Common myeloid progenitor, CD34-positive (primary cell): ENCODE results near the gene MSH4.

Experiments
- CTCF ChIA-PET: fragments of 350-600 bp; sonication (Branson Sonifier 250); formaldehyde crosslinking; loops from one replicate; lab custom pipeline; 2021; ENCODE audit warnings: antibody characterized with exemption; lab: Charles Lee
- POLR2A ChIA-PET: fragments of 350-600 bp; sonication (Branson Sonifier 250); formaldehyde crosslinking; loops from one replicate; lab custom pipeline; 2021; ENCODE audit warnings: antibody characterized with exemption; lab: Charles Lee
- DNase-seq, 3 donors: peaks; one replicate each; pipeline versions ENCODE4 v3.0.0 to v3.0.0-alpha.2; 2013
- H3K27ac ChIP-seq, 2 experiments: 1 replicate in 1 of 2; 2 replicates in 1 of 2; pipeline ENCODE4 v1.7.0; 2013; ENCODE audit warnings: inconsistent platforms in 2 of 2, low read length in 2 of 2, mild to moderate bottlenecking in 2 of 2, low read depth in 1 of 2, moderate library complexity in 1 of 2; ENCODE audit not compliant: severe bottlenecking in 2 of 2, insufficient read depth in 1 of 2, poor library complexity in 1 of 2
- H3K27me3 ChIP-seq, 5 experiments: replicated peaks in 2 of 5; 1 replicate in 3 of 5; 2 replicates in 2 of 5; pipeline versions ENCODE4 v1.6.1 to v1.7.0; 2013; ENCODE audit warnings: low read length in 4 of 5, mild to moderate bottlenecking in 2 of 5, moderate library complexity in 2 of 5, inconsistent platforms in 1 of 5; ENCODE audit not compliant: insufficient read depth in 5 of 5, control insufficient read depth in 4 of 5
- H3K36me3 ChIP-seq, 4 experiments: 1 replicate in 2 of 4; 2 replicates in 2 of 4; pipeline versions ENCODE4 v1.6.1 to v1.7.0; 2013; ENCODE audit warnings: low read length in 3 of 4, control low read depth in 1 of 4, mild to moderate bottlenecking in 1 of 4; ENCODE audit not compliant: control insufficient read depth in 4 of 4, insufficient read depth in 4 of 4
- H3K4me1 ChIP-seq, 4 experiments: 1 replicate in 3 of 4; 2 replicates in 1 of 4; pipeline versions ENCODE4 v1.6.1 to v1.7.1; 2013; ENCODE audit warnings: low read length in 3 of 4, mild to moderate bottlenecking in 3 of 4, control low read depth in 1 of 4, inconsistent platforms in 1 of 4, moderate library complexity in 1 of 4; ENCODE audit not compliant: control insufficient read depth in 4 of 4, insufficient read depth in 4 of 4; ENCODE audit errors: control extremely low read depth in 1 of 4
- H3K4me3 ChIP-seq, 7 experiments: 1 replicate in 4 of 7; 2 replicates in 3 of 7; pipeline versions ENCODE4 v1.5.1 to v1.7.0; 2013; ENCODE audit warnings: mild to moderate bottlenecking in 7 of 7, low read length in 6 of 7, moderate library complexity in 6 of 7, inconsistent platforms in 2 of 7, low read depth in 2 of 7, control low read depth in 1 of 7; ENCODE audit not compliant: insufficient read depth in 4 of 7, control insufficient read depth in 1 of 7; ENCODE audit errors: extremely low read depth in 1 of 7
- H3K9me3 ChIP-seq, 5 experiments: 1 replicate in 4 of 5; 2 replicates in 1 of 5; pipeline versions ENCODE4 v1.6.1 to v1.7.1; 2013; ENCODE audit warnings: low read length in 4 of 5, mild to moderate bottlenecking in 2 of 5, inconsistent platforms in 1 of 5, low read depth in 1 of 5, moderate library complexity in 1 of 5; ENCODE audit not compliant: control insufficient read depth in 4 of 5, insufficient read depth in 2 of 5; ENCODE audit errors: control extremely low read depth in 1 of 5
- WGBS: methylation state at CpG from one replicate; pipeline ENCODE4 v1.1.5; 2013; ENCODE audit not compliant: insufficient coverage; 5-methylcytosine and 5-hydroxymethylcytosine counted together

Gene MSH4

DNA sequence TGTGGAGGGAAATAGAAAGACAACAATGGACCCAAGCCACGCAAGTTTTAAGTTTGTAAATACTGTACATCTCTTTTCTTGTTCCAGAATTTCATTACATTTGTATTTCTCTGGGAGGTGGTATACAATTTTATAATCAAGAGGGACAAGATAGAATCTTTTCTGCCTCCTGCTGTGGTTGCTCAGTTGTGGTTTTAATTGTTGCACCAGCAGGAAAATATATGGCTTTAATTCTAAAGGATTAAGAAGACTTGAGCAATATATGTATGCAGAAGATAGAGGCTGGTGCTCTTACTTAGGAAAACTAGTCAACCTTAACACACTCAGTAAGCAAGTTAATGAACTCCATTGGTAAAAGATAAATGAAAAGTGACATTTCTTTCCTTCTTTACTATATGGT lies 155.3 kb downstream of the MSH4 start:
- DNase-seq, result no peak
- Histone ChIP-seq H3K27ac (no peak overlapping the region), H3K4me1 (peaks cover 0 to 2% (median 0%) of the 10 kb centered on the region in 4 experiments), H3K9me3 (no peaks in the 10 kb centered on the region), H3K27me3 (no peaks in the 10 kb centered on the region), H3K4me3 (no peak overlapping the region), H3K36me3 (no peaks in the 10 kb centered on the region)
- CTCF ChIA-PET, result no interaction called here
- WGBS, result no CpG with 5 or more reads among the region's 1 CpG
- POLR2A ChIA-PET, result no interaction called here

DNA sequence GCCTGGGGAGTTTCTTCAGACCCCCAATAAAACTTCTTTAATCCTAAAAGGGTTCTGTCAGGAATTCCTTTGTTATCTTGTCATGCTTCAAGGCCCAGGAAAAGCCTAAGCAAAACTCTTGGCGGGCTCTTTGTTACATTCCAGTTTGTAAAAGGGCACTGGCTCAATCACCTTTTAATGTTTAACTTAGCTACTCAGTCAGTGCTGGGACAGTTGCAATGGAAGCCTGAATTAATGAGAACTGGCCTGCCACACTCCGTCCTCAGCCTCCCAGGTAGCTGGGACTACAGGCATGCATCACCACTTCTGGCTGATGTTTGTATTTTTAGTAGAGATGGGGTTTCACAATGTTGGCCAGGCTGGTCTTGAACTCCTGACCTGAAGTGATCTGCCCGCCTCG lies 156.8 kb downstream of the MSH4 start:
- no peak overlapping the region for H3K4me3 ChIP-seq
- CTCF ChIA-PET, result no interaction called here
- no peak overlapping the region for H3K27ac ChIP-seq
- no peak for DNase-seq
- POLR2A ChIA-PET, result no interaction called here
- H3K9me3 ChIP-seq, result no peaks in the 10 kb centered on the region
- peaks cover 0 to 2% (median 0%) of the 10 kb centered on the region in 4 experiments for H3K4me1 ChIP-seq
- H3K27me3 ChIP-seq, result no peaks in the 10 kb centered on the region
- no peaks in the 10 kb centered on the region for H3K36me3 ChIP-seq
- WGBS, result 100% methylated on average over 2 of the region's 4 CpGs

- POLR2A ChIA-PET, result no interaction called here
- H3K9me3 ChIP-seq, result no peaks in the 10 kb centered on the region
- no peaks in the 10 kb centered on the region for H3K36me3 ChIP-seq
- H3K4me3 ChIP-seq, result no peak overlapping the region
- no peak overlapping the region for H3K27ac ChIP-seq
- DNase-seq, result peak; percentile 21 to 77 (median 65)
- no peaks in the 10 kb centered on the region for H3K27me3 ChIP-seq
- peaks cover 0 to 2% (median 0%) of the 10 kb centered on the region in 4 experiments for H3K4me1 ChIP-seq
- CTCF ChIA-PET, result interaction anchor here (0.7 kb wide), 1 partner anchor 40 kb away, joined by 3 read pairs; no protein-coding TSS in a partner anchor
Observed at GRCh38 chr1:75954586-75954985, 157.9 kb downstream of the MSH4 start.
